ENCODE data around the gene ALPK3. TPM values are rescaled to one million over a fixed set of nuclear protein-coding genes. Genes with fewer than 3 reads are reported as not detected.

The ALPK3 gene
- 0.23 and 0.32 TPM in 2 replicates for total RNA-seq (2011; cell fraction: chromatin; rRNA removed; ENCODE audit: low replicate concordance)
- total RNA-seq (2011; cell fraction: nucleolus; rRNA removed), result 0.13 and 0.33 TPM in 2 replicates
- total RNA-seq (2011; cell fraction: nucleoplasm; rRNA removed), result 0.23 and 0.37 TPM in 2 replicates
- total RNA-seq (2014; rRNA removed) (0.05 and 0.08 TPM in 2 replicates), total RNA-seq (2014; rRNA removed; fragmentation: Illumina TruSeq; extraction: Trizol) (0.03 and 0.07 TPM in 2 replicates), total RNA-seq (2015; rRNA removed; fragmentation: Illumina TruSeq; extraction: Trizol) (0.07 and 0.15 TPM in 2 replicates), total RNA-seq (2021) (0.07 and 0.13 TPM in 2 replicates), polyA plus RNA-seq (2011; rRNA removed) (0.07 and 0.20 TPM in 2 replicates), polyA plus RNA-seq (2014; fragmentation: Illumina TruSeq; extraction: Trizol) (0.04 and 0.08 TPM in 2 replicates), polyA plus RNA-seq (2014; fragmentation: Nextera tagmentation; extraction: Ambion mirVana) (not detected), polyA plus RNA-seq (2014; rRNA removed) (0.09 and 1.0 TPM in 2 replicates), polyA minus RNA-seq (2011; rRNA and poly(A)+ RNA removed) (0.03 and 0.07 TPM in 2 replicates), Bru-seq, nascent RNA (percentile 30 among the genes with signal in this experiment), BruChase-seq, experiment 1, labeled RNA remaining after a 2-hour chase (percentile 35 among the genes with signal in this experiment), BruChase-seq, experiment 2, labeled RNA remaining after a 6-hour chase (percentile 34 among the genes with signal in this experiment)
- 0.12 and 0.39 TPM in 2 replicates for polyA plus RNA-seq (2011; cell fraction: cytosol; rRNA removed)
- polyA plus RNA-seq (2011; cell fraction: nucleus; rRNA removed), result 0.20 and 0.25 TPM in 2 replicates
- 0.12 and 0.26 TPM in 2 replicates for polyA plus RNA-seq (2012)
- polyA minus RNA-seq (2011; cell fraction: cytosol; rRNA and poly(A)+ RNA removed), result 0.18 TPM in 1 of 2 replicates, not detected in the other
- polyA minus RNA-seq (2011; cell fraction: nucleus; rRNA and poly(A)+ RNA removed), result 0.22 and 0.27 TPM in 2 replicates
- long read RNA-seq, experiment 1, result 0 reads
- long read RNA-seq, experiment 2, result 0 reads
- long read RNA-seq, experiment 3, result 0 reads

GRCh38 chr15:84816694-84817465 is at the start of gene ALPK3:
TSS of gene ALPK3 (plus strand) at chr15:84817356. CDS start at chr15:84817453, 97 bp downstream.
- intact Hi-C loops (cut with micrococcal nuclease), result no loop called here
- no peak within 1 kb of the TSS for H3K4me3 ChIP-seq
- peaks cover 21 to 28% of the 10 kb centered on the region in 2 experiments for H3K4me1 ChIP-seq (replicated peaks in 1 of 2; ENCODE audit: control insufficient read depth in 2 of 2, insufficient read depth in 2 of 2, low read length in 2 of 2)
- no peaks in the 10 kb centered on the region for H3K36me3 ChIP-seq (ENCODE audit: control insufficient read depth, insufficient read depth, low read length)
- H3K4me2 ChIP-seq (ENCODE audit: insufficient read depth, low read length), result no peak within 1 kb of the TSS
- FAIRE-seq (no peak), DNase-seq (ENCODE audit: extremely low read depth in 1 of 4, low spot score in 3 of 4) (no peak), ATAC-seq (no peak)
- no TSS peak for BruUV-seq (replicated peaks)
- H3K9ac ChIP-seq (ENCODE audit: insufficient read depth in 1 of 2, low read depth in 2 of 2, low read length in 2 of 2), result peak within 1 kb of the TSS in 1 of 2 experiments; percentile 21; a peak in 1 of 4 replicates
- H3K9me1 ChIP-seq (ENCODE audit: control insufficient read depth, insufficient read depth, low read length), result no peaks in the 10 kb centered on the region
- peak within 1 kb of the TSS; percentile 95 for H2AFZ ChIP-seq (ENCODE audit: low read depth, low read length)
- no peaks in the 10 kb centered on the region for H3K9me3 ChIP-seq (replicated peaks; ENCODE audit: control insufficient read depth, insufficient read depth, low read depth, low read length)
- POLR2A ChIA-PET, result interaction anchor here (0.6 kb wide), 1 partner anchor 16 kb away, joined by 3 read pairs; no protein-coding TSS in a partner anchor
- 91% methylated on average over 14 of the region's 63 CpGs for WGBS (ENCODE audit: insufficient coverage, low coverage, missing lambda C conversion rate)
- 0 out of 2 replicates have a peak, but pooled peaks have one; percentile 33 for TF ChIP-seq ZBTB33 (CRISPR knock-in tag; IDR thresholded peaks at IDR 0.05)
- no peak for TF ChIP-seq TAF15 (IDR thresholded peaks at IDR 0.05; ENCODE audit: low read depth, low read length)
- TF ChIP-seq ZNF263 (CRISPR knock-in tag; IDR thresholded peaks at IDR 0.05; ENCODE audit: borderline replicate concordance), result no peak
- TF ChIP-seq CHCHD3 (CRISPR knock-in tag; IDR thresholded peaks at IDR 0.05), result no peak
- H4K20me1 ChIP-seq (replicated peaks; ENCODE audit: control insufficient read depth, insufficient read depth, low read length), result no peaks in the 10 kb centered on the region
- no peaks in the 10 kb centered on the region for H3K27me3 ChIP-seq (ENCODE audit: control insufficient read depth in 2 of 2, insufficient read depth in 2 of 2, low read length in 2 of 2)
- H3K79me2 ChIP-seq (ENCODE audit: control insufficient read depth, insufficient read depth, low read length), result no peaks in the 10 kb centered on the region
- peak within 1 kb of the TSS; percentile 37; the same call in 2 of the 3 replicates for H3K27ac ChIP-seq (ENCODE audit: extremely low read depth, low read depth, low read length)
- in situ Hi-C loops (cut with MboI), result no loop called here
- CTCF ChIA-PET (ENCODE audit: low intra/inter-chr PET ratio), result no interaction called here

All from K562 (cell line).